RPMI7951 (cell line): Measurements from ENCODE around the gene WNT16. TPM values are rescaled to one million over a fixed set of nuclear protein-coding genes. Genes with fewer than 3 reads are reported as not detected.
"Not testable (repeated sequence)": the region's sequence is repeated elsewhere in the genome, so short reads cannot be mapped to it uniquely, and the experiment has no call there.

ENCODE experiments used
- DNase-seq: peaks from one replicate; pipeline ENCODE4 v3.0.0-alpha.2; 2012; ENCODE audit warnings: low read depth
- total RNA-seq: library from RNA; depleted of rRNA; stranded (reverse); fragments of >200 nt; shearing (Covaris generic); gene quantifications from 2 replicates; pipeline ENCODE4 v1.2.3, GENCODE V29; 2014

Gene WNT16
- total RNA-seq, 1 experiment from 2014 or later: not detected

GRCh38 chr7:121306565-121306964, 22.2 kb upstream of the WNT16 start:
- peak; percentile 31 for DNase-seq

- DNase-seq: no peak
Observed at GRCh38 chr7:121307021-121307574, 21.7 kb upstream of the WNT16 start.

DNA sequence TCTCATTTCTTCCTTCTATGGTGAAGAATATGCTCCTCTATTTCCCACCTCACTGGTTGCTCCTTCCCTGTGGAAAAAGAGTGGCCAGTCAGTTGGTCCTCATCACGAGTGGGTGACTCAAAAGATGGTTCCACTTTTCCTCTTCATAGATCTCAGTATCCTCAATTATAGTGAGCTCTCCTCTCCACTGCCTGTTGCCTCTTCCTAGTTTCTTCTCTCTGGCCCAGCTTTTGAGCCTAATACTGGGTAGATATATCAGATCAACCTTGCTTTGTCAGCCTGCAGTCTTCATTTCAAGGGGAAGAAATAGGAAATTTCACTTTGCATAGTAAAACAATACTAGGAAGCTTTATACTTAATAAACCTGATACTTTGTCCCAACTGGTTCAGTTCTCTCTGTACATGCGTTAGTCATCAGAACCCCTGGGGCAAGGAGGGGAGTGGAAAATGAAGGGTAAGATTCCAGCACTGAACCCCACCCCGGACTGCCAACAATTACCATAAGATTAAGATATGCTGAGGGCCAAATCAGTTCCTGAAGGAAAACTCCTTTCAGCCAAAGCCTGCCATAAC, 15.5 kb upstream of the WNT16 start:
- peak; percentile 80 for DNase-seq

GRCh38 chr7:121313793-121314676, 14.8 kb upstream of the WNT16 start:
- peak; percentile 86 for DNase-seq

DNA sequence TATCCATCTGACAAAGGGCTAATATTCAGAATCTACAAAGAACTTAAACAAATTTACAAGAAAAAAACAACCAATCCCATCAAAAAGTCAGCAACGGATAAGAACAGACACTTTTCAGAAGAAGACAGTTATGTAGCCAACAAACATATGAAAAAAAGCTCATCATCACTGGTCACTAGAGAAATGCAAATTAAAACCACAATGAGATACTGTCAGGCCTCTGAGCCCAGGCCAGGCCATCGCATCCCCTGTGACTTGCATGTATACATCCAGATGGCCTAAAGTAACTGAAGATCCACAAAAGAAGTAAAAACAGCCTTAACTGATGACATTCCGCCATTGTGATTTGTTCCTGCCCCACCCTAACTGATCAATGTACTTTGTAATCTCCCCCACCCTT, 13.6 kb upstream of the WNT16 start:
- DNase-seq: not testable (repeated sequence)

DNA sequence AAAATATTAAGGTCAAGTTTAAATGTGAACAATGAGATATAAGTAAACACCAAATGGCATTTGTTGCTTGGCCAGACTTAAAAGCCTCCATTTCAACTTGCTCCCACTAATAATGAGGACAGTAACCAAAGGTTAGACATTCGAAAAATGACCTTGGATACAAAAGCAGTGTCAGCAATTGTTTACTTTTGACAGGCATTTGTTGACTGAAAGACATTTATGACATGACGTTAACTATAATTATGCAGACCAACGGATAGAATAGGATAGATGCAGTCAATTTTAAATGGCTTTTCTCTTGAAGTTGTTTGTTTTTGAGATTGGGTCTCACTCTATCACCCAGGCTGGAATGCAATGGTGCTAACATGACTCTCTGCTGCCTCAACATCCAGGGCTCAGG, 6.3 kb upstream of the WNT16 start:
- DNase-seq: no peak

DNA sequence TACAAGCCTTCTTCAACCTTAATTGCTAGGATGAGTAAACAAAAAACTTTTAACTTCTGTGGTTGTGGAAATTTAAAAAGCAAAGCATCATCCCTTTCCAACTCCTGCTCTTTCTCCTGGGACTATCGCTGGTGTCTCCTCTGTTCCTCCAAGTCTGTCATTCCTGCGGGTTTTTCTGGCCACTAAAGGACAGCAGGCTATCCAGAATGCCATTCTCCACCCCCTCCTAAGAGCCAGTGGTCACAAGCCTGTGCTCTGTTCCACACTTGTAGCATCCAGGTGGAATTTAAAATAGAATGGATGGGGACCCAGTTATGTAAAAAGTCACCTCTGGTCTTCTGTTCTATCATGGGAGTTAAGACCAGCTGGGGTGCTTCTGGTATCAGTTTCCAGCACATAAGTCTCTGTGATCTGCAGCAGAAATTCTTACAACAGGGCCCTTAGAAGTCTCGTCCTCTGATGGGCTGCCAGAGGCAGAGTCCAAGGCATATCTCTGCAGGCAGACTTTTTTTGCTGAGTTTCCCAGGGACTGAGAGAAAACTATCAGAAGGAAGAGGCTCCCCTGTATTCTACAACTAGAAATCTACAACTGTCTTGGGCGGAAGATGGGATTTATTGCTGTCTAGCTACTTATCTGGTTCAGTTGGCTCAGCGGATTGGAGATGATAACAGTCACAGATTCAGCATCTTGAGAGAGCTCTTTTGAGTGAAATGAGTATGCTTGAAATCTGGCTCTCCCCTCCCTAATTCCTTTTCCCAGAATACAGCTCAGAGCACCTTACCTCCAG, 5.1 kb upstream of the WNT16 start:
- DNase-seq: no peak

DNA sequence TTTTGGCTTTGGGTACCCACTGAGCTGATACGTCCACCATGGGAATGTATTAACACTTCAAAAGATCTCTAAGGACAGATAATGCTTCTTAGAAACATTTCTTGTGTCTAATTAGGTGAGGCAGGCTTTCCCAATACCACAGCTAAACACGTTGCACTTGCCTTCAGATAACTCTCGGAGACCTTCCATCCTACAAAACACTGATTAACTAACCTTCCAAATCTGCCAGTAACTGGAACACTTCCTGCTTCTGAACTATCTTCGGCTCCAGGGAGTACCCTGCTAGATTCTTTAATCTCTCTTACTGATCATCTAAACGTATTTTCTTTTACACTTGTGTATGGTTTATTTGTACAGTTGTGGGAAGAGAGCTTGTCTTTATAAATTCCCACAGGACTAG, 1.1 kb upstream of the WNT16 start:
- no peak for DNase-seq

DNA sequence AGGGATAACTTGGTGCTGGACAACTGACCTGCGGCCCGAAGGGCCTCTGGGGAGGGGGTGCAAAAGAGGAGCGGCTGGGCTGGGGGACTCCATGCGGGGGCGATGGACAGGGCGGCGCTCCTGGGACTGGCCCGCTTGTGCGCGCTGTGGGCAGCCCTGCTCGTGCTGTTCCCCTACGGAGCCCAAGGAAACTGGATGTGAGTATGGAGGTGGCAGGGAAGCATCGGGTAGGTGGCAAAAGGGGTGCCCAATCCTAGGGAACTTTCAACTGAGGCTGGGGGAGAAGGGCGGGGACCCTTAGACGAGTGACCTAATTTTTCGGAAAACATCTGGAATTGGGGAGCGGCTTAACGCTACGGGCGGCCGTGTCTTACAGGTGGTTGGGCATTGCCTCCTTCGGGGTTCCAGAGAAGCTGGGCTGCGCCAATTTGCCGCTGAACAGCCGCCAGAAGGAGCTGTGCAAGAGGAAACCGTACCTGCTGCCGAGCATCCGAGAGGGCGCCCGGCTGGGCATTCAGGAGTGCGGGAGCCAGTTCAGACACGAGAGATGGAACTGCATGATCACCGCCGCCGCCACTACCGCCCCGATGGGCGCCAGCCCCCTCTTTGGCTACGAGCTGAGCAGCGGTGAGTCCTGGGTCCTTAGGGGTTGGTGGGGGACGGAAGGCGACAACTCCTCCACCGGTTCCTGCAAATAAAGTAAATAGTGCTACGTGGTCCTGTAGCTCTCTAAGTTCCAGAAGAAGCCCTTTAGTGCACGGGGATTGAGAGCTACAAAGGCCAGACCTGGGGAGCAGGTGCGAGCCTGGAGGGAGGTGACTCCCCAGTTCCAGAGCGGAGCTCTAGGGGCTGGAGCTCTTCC, 622 bp downstream of the WNT16 start:
- DNase-seq: peak; percentile 33

- peak; percentile 27 for DNase-seq
Observed at GRCh38 chr7:121330053-121330833, 1.4 kb downstream of the WNT16 start.

DNA sequence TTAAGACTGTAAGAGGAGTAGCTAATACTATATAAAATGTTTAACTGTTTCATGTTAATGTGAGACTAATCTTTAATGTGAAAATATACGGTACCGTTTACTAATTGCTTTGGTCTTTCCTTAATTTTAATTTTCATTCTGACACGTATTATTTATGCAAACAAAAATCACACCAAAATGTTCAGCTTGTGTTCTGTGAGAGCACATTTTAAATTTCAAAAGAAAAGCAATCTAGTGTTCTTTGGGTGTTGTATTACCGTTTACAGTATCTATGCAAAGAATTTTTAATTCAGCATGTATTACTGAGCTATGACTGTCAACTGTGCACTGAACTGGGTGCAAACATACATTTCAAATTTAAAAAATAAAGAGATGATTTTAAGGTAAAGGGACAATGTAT, 2.2 kb downstream of the WNT16 start:
- DNase-seq: no peak

GRCh38 chr7:121331574-121331973, 2.8 kb downstream of the WNT16 start:
- DNase-seq: no peak

GRCh38 chr7:121334376-121334775, 5.6 kb downstream of the WNT16 start:
- no peak for DNase-seq

GRCh38 chr7:121334875-121335648, 6.3 kb downstream of the WNT16 start:
- no peak for DNase-seq

DNA sequence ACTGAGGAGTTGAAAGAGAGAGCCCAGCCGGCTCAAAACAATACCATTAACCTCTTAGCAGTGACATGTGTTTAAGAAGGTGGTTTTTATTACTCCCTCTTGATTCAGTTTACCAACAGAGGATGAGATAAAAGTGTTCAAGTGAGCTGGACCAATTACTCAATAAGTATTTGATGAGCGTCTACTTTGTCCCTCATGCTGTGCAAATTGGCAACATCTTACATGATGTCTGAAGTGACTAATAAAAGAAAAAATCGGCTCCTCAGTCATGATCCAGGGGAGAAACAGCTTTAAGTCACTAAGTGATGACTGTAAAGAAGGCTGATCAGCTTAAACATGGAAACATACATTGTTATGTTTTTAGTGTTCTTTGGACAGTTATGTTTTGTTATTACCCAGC, 7.8 kb downstream of the WNT16 start:
- DNase-seq: no peak

DNA sequence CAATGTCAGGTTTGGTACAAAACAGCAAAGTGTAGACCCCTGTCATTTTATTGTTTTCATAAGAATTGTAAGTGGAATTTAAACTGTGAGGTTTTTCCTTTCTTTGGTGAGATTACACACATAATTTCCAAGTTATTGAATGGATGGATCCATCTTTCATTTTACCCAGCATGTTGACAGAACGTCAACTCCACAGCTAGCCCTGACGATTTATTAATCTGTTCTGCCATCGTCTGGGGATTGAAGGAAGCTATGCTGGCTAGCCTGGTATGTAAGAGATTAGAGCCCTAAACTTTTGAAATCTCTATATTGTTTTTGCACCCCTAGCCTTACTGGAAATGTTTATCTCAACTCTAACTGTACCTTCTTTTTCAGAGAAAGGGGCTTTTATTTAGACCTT, 8.6 kb downstream of the WNT16 start:
- peak; percentile 38 for DNase-seq

DNA sequence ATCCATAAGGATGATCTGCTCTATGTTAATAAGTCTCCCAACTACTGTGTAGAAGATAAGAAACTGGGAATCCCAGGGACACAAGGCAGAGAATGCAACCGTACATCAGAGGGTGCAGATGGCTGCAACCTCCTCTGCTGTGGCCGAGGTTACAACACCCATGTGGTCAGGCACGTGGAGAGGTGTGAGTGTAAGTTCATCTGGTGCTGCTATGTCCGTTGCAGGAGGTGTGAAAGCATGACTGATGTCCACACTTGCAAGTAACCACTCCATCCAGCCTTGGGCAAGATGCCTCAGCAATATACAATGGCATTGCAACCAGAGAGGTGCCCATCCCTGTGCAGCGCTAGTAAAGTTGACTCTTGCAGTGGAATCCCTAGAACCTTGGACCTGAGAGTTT, 10.3 kb downstream of the WNT16 start:
- DNase-seq: no peak

- DNase-seq: no peak
Observed at GRCh38 chr7:121341933-121342332, 13.1 kb downstream of the WNT16 start.

GRCh38 chr7:121342631-121343030, 13.8 kb downstream of the WNT16 start:
- DNase-seq: no peak

- no peak for DNase-seq
Observed at GRCh38 chr7:121343302-121343701, 14.5 kb downstream of the WNT16 start.
